Urothelium cell line (cell line): ENCODE results near the gene NCOR2.

Source experiments
- DNase-seq: peaks from one replicate; pipeline ENCODE4 v3.0.0; 2011; ENCODE audit warnings: low spot score, mixed read lengths
- FAIRE-seq: peaks from 2 replicates; lab custom pipeline; 2011; peaks lifted over from hg19 to GRCh38; lab: Jason Lieb, UNC

The NCOR2 gene

DNA sequence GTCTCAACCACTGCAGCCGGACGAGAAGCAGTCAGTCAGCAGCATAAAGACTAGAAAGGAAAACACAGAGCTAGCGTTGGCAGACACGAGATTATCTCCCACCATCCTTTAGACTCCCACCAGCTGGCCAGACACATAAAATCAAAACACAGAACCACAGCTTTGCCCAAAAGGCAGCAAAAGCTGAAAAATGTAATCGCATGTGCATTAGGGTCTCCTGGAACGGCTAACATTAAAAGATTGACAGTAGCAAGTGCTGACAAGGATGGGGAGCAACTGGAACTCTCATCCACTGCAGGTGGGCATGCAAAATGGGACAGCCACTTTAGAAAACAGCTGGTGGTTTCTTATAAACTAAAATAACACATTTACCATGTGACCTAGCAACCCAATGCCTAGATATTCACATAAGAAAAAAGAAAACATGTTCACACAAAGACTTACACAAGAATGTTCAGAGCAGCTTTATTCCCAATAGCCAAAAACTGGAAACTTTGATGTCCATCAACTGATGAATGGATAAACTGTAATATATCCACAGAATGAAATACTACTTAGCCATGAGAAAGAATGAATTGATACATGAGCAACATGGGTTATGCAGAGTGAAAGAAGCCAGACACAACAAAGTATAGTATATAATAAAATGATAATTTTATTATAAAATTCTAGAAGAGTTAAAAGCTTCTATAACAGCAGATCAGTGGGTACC is 37.7 kb downstream of the NCOR2 start:
- DNase-seq = no peak
- FAIRE-seq = no peak

DNA sequence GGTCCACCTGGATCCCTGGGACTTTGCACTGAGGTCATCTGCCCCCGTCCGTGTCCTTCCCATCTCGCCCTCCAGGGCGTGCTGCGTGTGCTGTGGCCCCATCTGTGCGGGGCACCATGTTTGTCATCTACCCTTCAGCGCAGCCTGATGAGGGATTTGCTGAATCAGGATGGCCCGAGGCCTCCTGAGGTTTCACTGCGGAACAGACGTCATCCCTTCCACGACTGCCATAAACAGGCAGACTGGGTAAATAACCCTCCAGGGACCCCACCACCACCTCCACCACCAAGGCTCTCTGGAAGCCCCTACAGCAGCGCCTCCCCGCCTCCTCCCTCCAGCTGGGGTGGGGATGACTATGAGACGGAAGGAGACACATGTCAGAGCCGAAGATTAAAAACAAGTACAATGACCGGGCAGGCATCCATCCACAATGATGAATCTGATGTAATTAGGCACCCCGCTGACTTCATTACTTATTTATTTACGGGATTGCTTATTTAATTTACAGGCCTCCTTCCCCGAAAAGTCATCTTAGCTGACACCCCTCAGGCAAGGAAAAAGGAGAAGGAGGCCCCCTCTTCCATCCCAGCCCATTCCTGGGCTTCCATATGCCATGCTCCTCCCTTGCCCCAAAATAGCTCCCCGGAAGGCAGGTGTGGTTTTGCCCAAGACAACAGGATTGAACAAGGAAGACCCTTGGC is 39.4 kb downstream of the NCOR2 start:
- FAIRE-seq = no peak
- no peak for DNase-seq

DNA sequence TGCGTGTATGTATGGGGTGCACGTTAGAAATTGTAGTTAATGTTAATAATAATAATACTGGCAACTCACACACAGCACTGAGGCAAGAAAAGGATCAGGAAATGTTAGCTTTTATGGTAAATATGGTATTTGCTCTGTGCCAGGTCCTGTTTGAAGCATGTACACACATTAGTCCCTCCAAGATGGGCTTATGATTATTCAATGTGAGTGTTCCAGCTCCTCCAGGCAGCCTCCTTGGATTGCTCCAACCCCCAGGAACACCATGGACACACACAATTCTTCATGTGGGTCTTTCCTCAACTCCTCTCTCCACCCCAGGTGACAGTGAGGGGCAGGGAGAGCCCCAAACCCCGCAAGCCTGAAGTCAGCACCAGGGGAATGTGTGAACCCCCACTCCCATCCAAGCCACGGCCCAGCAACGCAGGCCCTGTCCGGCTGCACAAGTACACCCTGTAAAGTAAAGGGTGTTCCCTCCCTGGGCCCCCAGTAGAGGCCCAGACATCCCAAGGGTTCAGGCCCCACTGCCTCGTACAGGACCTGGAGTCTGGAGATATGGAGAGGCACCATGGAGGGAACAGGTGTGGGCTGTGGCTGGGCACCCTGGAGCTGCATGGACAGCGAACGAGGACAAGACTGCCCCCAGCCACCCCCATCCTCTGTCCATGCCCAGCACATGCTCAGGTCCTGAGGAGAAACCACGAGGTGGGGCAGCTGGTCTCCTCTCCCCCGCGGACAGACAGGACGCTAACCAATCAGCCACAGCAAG is 41.3 kb downstream of the NCOR2 start:
- no peak for DNase-seq
- FAIRE-seq = no peak

DNA sequence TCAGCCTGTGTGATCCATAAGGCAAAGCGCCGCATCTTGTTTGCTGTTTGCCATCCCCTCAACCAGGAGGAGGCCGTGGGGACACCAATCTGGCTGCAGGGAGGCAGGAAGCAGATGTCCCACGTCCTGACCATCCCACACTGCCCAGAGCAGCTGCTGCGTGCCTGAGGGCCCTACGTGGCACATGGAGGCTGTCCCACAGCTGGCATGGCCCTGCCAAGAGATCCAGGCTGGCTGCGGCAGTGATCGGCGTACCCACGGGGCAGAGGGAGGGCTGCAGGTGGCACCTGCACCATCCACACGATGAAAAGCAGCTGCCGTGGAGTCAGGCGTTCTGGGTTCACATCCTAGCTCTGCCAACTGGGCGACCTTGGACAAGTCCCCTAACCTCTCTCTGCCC is 42.0 kb downstream of the NCOR2 start:
- DNase-seq = no peak
- FAIRE-seq = no peak

DNA sequence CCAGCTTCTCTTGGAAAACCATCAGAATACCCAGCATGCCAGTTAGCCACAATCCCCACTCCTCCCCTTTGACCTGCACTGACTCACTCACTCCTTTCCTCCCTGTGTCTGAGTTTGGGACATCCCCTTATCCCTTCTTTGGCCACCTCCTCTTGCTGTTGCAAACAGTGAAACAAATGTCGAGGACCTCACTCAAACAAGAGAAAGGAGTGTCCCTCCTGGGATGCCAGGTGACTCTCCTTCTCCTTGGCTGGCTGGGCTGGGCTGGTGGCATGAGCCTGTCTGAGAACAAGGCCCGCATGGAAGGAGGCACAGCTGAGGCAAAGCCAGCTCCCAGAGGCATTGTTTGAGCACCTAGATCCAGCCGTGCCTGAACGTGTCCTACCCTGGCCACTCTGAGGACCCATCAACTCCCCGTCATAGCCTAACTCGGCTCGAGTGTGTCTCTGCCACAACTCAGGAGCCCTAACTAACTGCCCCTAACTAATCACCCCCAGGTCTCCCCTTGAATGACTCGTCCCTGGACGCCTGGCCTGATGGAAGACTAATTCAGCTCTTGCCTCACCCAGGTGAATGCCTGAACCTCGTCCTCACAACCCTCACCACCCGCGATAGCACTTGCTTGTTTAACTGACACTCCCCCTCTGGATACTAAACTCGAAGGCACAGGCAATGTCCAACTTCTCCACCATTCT is 43.0 kb downstream of the NCOR2 start:
- FAIRE-seq (no peak), DNase-seq (peak; percentile 69)

DNA sequence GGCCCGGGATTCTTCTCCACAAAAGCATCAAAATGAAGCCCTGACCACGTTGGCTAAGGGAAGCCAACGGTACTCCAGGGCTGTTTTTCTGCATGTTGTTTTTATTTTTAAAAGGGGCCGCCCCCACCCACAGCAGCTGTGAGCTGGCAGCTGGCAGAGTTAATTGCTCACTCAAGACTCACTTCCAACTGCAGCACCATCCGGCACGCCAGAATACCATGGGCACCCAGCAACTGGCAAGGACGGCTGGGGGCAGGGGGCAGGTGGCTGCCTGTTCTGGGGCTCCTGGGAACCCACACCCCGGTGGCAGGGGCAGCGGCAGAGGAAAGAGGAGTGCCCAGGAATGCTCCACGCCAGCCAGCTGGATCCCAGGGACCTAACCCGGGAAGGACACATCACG is 44.3 kb downstream of the NCOR2 start:
- DNase-seq = no peak
- FAIRE-seq = no peak

DNA sequence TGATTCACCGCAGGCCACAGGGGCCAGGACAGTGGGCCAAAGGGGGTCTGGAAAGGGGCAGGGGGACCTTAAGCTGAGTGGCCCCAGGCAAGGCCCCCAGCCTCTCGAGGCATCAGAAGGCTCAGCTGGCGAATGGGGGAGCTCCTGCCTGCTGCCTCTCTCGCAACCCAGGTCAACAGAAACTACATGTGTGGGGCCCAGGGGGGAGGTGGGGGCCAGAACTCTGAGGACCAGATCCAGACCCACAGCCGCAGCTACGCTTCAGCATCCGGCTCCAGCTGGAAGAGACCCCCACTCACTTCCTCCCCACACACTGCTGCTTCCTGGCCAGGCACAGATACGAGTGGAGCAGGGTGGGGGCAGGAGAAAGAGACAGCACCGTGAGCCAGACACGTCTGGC is 46.5 kb downstream of the NCOR2 start:
- FAIRE-seq (no peak), DNase-seq (no peak)

DNA sequence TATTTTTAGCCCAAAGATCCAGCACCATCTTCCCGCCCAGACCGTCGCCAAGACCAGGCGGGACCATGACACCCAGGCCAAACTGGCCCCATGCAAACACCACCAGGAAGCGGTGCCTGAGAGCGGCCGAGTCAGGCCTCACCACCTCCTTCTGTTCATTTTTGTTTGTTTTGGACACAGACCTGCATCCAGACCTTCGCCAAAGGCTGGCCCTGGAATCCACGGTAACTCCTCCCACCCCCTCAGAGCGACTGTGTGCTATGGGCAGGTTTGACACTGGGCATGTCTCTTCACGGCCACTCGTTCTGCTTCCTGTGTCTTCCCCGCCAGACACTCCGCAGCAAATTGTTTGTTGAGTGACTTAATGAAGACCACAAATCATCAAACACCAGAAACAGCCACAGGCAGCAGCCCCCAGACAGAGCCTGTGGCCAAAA is 47.1 kb downstream of the NCOR2 start:
- DNase-seq = no peak
- no peak for FAIRE-seq

DNA sequence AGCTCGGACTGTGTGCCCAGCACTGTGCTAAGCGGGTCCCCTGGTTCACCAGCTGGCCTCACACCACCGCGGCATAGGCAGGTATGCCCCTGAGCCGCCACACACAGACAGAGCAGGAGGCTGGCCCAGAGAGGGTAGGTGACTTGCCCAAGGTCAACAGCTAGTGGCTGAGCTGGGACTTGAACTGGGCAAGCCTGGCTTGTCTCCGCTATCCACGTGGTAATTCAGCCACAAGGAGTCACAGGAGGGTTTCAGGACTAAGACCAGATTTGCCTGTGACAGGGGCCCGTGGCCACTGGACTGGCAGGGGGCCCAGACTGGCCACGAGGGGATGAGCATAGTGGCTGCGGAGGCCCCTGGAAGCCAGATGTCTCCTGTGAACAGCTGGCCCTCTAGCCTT is 47.7 kb downstream of the NCOR2 start:
- FAIRE-seq (no peak), DNase-seq (no peak)

DNA sequence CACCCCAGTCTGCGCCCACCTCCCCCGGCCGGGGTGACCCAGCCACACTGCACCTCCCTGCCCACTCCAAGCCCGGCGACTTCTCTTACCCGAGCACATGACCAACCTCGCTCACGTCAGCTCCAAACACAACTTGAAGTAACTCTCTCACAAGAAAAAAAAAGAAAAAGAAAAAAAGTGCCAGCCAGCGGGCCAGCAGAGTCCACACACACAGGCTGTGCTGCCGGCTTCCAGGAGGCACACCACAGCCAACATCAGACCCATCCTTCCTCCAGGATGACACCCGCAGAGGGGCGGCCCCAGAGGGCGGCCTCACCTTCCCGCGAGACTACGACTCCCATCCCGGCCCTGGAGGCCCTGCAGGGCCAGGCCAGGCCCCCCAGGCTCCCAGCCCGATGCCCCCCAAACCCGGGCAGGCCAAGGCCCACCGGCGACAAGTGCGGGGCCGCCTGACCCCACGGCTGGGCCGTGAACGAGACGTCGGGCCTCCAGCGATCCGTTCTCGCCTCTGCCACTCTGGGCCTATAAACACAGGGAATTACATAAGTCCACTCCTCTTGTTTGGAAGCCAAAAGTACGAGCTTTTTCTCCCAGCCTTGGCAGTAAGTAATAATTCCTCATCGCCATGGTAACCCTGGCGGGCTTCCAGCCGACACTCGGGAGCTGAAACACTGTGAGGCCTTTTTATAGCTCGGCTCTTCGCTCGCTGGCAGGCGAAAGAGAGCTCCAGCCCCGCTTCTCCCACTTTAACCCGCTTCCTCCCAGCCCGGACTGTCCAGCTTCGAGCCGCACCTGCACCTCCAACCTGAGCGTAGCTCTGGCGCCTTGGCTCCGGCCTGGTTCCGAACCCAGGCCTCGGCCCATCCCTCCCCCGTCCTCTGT is 49.1 kb downstream of the NCOR2 start:
- FAIRE-seq (peak; percentile 5), DNase-seq (peak; percentile 93)
